ENCODE results near the gene SPATA31E1. TPM values are rescaled to one million over a fixed set of nuclear protein-coding genes. Genes with fewer than 3 reads are reported as not detected.

The SPATA31E1 gene
- total and polyA plus RNA-seq, 9 of the 15 experiments (the other 6 are each of a cell fraction or from before 2014, with no cell fraction given): not detected

- WGBS (ENCODE audit: insufficient coverage, low coverage, missing lambda C conversion rate): 0% methylated on average over 4 of the region's 8 CpGs
- no peak for FAIRE-seq
- CTCF ChIA-PET (ENCODE audit: low intra/inter-chr PET ratio): no interaction called here
- TF ChIP-seq E4F1 (CRISPR knock-in tag; IDR thresholded peaks at IDR 0.05; ENCODE audit: borderline replicate concordance) (no peak), TCFL5 (CRISPR knock-in tag; conservative IDR thresholded peaks at IDR 0.05) (no peak), PRDM10 (IDR thresholded peaks at IDR 0.05; ENCODE audit: partially characterized antibody) (peak; percentile 43), MAX (CRISPR knock-in tag; IDR thresholded peaks at IDR 0.05) (no peak), RAD21 (CRISPR knock-in tag; conservative IDR thresholded peaks at IDR 0.05 in 1 of 2, IDR thresholded peaks at IDR 0.05 in 1 of 2) (peak in 1 of 2 experiments; percentile 23; a peak in 2 of 4 replicates)
Observed at GRCh38 chr9:87883990-87884389, 1.3 kb downstream of the SPATA31E1 start.

More at GRCh38 chr9:87883990-87884389, 1.3 kb downstream of the SPATA31E1 start:
- in situ Hi-C loops (cut with MboI) (no loop called here), intact Hi-C loops (cut with micrococcal nuclease) (no loop called here)
- Histone ChIP-seq H3K4me2 (ENCODE audit: insufficient read depth, low read length) (no peak overlapping the region), H3K27me3 (ENCODE audit: control insufficient read depth in 2 of 2, insufficient read depth in 2 of 2, low read length in 2 of 2) (peaks cover 0 to 38% of the 10 kb centered on the region in 2 experiments; a peak in 2 of 5 replicates), H3K9me3 (replicated peaks; ENCODE audit: control insufficient read depth, insufficient read depth, low read depth, low read length) (no peaks in the 10 kb centered on the region), H3K79me2 (ENCODE audit: control insufficient read depth, insufficient read depth, low read length) (no peaks in the 10 kb centered on the region), H3K4me1 (replicated peaks in 1 of 2; ENCODE audit: control insufficient read depth in 2 of 2, insufficient read depth in 2 of 2, low read length in 2 of 2) (peaks cover under 1 to 6% of the 10 kb centered on the region in 2 experiments; a peak in 3 of 5 replicates), H3K36me3 (ENCODE audit: control insufficient read depth, insufficient read depth, low read length) (no peaks in the 10 kb centered on the region), H2AFZ (ENCODE audit: low read depth, low read length) (no peak overlapping the region), H3K9ac (ENCODE audit: insufficient read depth in 1 of 2, low read depth in 2 of 2, low read length in 2 of 2) (no peak overlapping the region), H4K20me1 (replicated peaks; ENCODE audit: control insufficient read depth, insufficient read depth, low read length) (no peaks in the 10 kb centered on the region), H3K9me1 (ENCODE audit: control insufficient read depth, insufficient read depth, low read length) (no peaks in the 10 kb centered on the region), H3K27ac (ENCODE audit: extremely low read depth, low read depth, low read length) (no peak overlapping the region), H3K4me3 (no peak overlapping the region)
- POLR2A ChIA-PET: interaction anchor here (0.6 to 0.8 kb wide), 2 partner anchors 9 to 80 kb away, joined by 3 to 5 read pairs; no protein-coding TSS in a partner anchor
- DNase-seq (ENCODE audit: extremely low read depth in 1 of 4, low spot score in 3 of 4) (peak; percentile 20 to 62 (median 49)), ATAC-seq (peak; percentile 77)
- no TSS peak for BruUV-seq (replicated peaks)

All from K562 (cell line).